HUES64 (cell line): ENCODE data around the gene RNF17.

ENCODE experiments used
- H3K27ac ChIP-seq: 2 replicates; pipeline ENCODE4 v1.7.0; 2013; ENCODE audit warnings: low read depth, low read length, inconsistent platforms
- H3K27me3 ChIP-seq: 2 replicates; pipeline ENCODE4 v1.6.1; 2013; ENCODE audit warnings: mild to moderate bottlenecking, low read length; ENCODE audit not compliant: insufficient read depth
- H3K36me3 ChIP-seq: 2 replicates; pipeline ENCODE4 v1.6.1; 2013; ENCODE audit warnings: mild to moderate bottlenecking, low read length; ENCODE audit not compliant: insufficient read depth
- H3K4me1 ChIP-seq: 2 replicates; pipeline ENCODE4 v1.6.1; 2013; ENCODE audit warnings: mild to moderate bottlenecking, low read length, moderate library complexity; ENCODE audit not compliant: insufficient read depth
- H3K4me3 ChIP-seq: 2 replicates; pipeline ENCODE4 v1.5.1; 2013; ENCODE audit warnings: mild to moderate bottlenecking, low read length, moderate library complexity
- H3K9ac ChIP-seq: 2 replicates; pipeline ENCODE4 v1.6.1; 2013; ENCODE audit warnings: mild to moderate bottlenecking, low read depth, low read length
- H3K9me3 ChIP-seq: 2 replicates; pipeline ENCODE4 v1.6.1; 2013; ENCODE audit warnings: low read depth, low read length; ENCODE audit not compliant: insufficient read depth
- WGBS: fragments of 150-250, 120-280 bp; methylation state at CpG from one replicate; pipeline ENCODE4 v1.1.7; 2013; ENCODE audit warnings: missing lambda C conversion rate; 5-methylcytosine and 5-hydroxymethylcytosine counted together

The RNF17 gene

DNA sequence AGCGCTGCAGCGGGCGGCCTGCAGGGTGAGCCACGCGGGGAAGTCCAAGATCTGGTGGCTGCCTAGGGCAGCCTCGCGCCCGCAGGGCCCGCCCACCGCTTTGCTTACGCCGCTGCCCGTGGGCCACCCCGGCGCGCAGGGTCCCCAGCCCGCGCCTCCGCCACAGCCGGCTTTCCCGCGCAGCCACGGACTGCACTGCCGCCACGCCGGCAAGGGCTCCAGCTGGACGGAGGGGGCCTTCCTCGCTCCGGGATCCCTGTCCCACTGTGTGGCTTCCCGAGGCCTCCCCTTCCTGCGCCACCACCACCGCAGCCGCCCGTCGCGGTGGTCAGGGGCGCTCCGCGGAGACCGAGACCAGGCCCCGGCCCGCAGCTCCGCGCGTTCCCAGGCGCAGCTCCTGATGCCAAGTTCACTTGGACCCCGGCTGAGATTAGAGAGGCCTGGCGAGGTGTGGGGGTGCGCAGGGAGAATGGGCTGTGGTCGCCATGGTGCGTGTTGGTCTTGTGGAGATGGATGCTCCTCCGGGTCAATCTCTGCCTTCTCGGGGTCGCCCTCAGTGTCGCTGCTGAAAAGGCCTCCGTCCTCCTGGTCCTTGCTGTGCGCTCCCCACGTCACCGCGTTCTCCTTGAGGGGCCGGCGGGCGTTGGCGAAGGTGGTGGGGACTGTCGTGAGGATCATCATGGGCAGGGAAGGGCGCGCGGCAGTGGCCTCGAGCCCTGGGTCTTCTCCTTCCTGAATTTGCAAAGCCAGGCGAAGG lies 17.9 kb upstream of the RNF17 start:
- H3K4me3 ChIP-seq = peak overlapping the region; percentile 46
- 7% methylated on average over 70 of the region's 70 CpGs for WGBS
- H3K9me3 ChIP-seq = no peaks in the 10 kb centered on the region
- H3K36me3 ChIP-seq = no peaks in the 10 kb centered on the region
- H3K27me3 ChIP-seq = peaks cover 85% of the 10 kb centered on the region
- H3K9ac ChIP-seq = peak overlapping the region; percentile 24; the same call in 1 of the 2 replicates
- peaks cover 7% of the 10 kb centered on the region; the same call in 1 of the 2 replicates for H3K4me1 ChIP-seq
- no peak overlapping the region for H3K27ac ChIP-seq

DNA sequence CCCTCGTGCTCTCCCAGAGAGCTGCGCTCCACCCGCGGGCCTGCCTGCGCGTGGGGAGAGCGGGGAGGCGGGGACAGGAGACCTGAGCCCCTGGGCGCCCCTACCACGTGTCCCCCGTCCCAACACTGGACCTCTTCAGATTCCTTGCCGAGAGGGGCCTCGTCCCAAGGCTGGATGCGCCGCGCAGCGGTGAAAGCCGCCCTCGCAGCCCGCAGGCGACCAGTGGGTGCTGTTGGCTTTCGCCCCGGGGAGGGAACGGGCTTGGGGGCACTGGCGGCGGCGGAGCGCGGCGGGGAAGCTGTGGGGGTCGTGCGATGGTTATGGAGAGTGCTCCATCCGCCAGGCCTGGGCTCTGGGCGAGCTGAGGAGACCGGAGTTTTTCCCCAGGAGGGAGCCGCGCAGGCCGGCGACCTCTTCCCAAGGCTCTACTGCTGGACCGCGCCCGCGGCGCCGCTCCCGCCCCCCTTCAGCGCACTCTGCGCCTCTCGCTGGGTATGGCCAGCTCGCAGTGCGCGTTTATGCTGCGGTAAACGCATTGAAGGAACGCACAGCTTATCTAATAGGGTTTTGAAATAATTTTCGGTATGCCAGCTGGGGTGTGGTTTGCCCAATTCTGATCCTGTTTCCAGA lies 17.2 kb upstream of the RNF17 start:
- Histone ChIP-seq H3K27ac (no peak overlapping the region), H3K4me3 (peak overlapping the region; percentile 46), H3K27me3 (peaks cover 85% of the 10 kb centered on the region), H3K9me3 (no peaks in the 10 kb centered on the region), H3K4me1 (peaks cover 7% of the 10 kb centered on the region; the same call in 1 of the 2 replicates), H3K9ac (peak overlapping the region; percentile 24; the same call in 1 of the 2 replicates), H3K36me3 (no peaks in the 10 kb centered on the region)
- under 1% methylated on average over 56 of the region's 56 CpGs for WGBS

DNA sequence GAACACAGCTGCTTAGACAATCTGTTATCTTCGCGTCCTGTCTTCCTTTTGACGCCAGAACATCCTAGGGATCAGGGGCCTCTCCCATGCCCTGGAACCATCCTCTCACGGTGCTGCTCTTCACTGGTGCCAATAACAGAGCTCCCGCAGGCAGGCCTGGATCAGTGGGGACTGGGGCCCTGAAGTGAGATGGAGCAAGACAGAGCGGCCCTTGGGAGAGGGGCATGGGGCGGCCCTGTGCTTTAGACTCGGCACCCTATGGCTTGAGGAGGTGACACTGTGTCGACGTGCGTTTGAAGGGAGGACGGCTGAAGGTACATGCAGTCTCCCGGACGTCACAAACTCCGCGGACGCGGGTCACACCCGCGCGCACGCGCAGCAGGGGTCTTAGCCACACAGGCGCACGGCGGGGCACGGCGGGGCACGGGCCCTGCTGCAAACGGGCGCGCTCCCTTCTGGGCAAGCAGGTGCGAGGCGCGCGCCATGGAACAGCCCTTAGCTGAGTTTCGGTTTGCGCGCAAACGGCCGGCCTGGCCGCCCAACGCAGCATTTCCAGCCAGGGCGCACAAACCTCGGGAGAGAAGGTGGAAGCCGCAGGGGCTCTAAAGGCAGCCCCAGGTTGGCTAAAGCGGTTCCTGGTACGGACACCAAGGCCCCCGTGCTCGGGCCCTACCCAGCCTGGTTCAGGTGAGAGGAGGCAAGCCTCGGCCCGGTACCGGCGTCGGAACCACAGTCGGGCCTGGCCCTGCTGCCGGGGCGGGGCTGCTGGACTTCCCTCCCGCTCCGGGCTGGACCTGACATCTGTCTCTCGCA lies 16.5 kb upstream of the RNF17 start:
- Histone ChIP-seq H3K27me3 (peaks cover 85% of the 10 kb centered on the region), H3K9ac (no peak overlapping the region), H3K4me3 (peak overlapping the region; percentile 46), H3K4me1 (peaks cover 4% of the 10 kb centered on the region; the same call in 1 of the 2 replicates), H3K9me3 (no peaks in the 10 kb centered on the region), H3K27ac (no peak overlapping the region), H3K36me3 (no peaks in the 10 kb centered on the region)
- 2% methylated on average over 61 of the region's 61 CpGs for whole genome bisulfite sequencing

DNA sequence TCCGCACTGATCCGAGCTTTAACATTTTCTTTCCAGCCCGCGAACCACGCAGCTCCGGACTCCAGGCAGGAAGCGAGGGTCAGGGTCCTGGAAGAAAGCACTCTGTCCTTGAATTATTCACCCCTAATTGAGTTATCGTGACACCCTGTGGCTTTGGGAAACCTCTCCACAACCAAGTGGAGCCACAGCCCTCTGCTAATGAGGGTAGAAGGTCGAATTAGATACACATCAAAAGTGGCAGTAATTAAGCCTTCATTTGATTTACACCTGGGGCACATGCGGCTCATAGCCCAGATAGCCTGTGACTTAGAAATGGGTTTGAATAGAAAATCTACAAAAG lies 15.9 kb upstream of the RNF17 start:
- Histone ChIP-seq H3K36me3 (no peaks in the 10 kb centered on the region), H3K27me3 (peaks cover 80% of the 10 kb centered on the region), H3K9ac (no peak overlapping the region), H3K9me3 (no peaks in the 10 kb centered on the region), H3K4me1 (peaks cover 4% of the 10 kb centered on the region; the same call in 1 of the 2 replicates), H3K4me3 (peak overlapping the region; percentile 46), H3K27ac (no peak overlapping the region)
- 10% methylated on average over 10 of the region's 10 CpGs for WGBS

DNA sequence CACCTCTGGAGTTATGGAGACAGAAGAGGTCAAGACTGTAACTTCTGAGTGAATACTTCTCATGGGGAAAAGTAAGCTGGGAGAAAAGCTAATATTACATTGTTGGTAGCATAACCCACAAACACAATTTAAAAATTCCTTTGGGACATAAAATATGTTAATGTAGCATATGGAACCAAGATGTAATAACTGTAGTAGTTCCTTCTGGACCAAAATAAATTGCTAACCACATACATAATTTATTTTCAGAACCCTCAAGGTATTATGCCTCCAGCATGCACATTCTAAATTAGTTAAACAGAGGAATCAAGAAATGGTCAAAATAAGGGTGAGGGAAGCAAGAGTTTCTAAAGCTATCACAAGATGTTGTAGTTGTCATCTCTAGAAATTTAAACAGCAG lies 4.8 kb upstream of the RNF17 start:
- no peak overlapping the region for H3K9ac ChIP-seq
- H3K4me3 ChIP-seq = no peak overlapping the region
- no peaks in the 10 kb centered on the region for H3K9me3 ChIP-seq
- H3K4me1 ChIP-seq = peaks cover 9% of the 10 kb centered on the region; the same call in 1 of the 2 replicates
- no peak overlapping the region for H3K27ac ChIP-seq
- no peaks in the 10 kb centered on the region for H3K27me3 ChIP-seq
- no peaks in the 10 kb centered on the region for H3K36me3 ChIP-seq

DNA sequence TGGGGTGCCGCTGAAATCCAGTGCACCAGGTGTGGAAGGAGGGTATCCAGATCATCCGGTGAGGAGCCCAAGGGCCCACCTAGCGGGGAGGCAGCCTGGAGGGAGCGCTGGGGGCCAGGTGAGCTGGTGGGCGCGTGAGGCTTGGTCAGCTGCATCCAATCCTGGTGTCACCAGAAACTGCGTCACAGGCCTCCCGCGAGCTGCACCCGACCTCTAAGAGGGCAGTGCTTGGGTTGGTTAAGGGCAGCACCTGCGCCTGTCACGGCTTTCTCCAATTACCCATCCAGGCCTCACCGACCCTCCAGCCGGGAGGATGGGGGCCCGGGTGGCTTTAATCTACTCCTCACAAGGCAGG lies 284 bp downstream of the RNF17 start:
- no peaks in the 10 kb centered on the region for H3K9me3 ChIP-seq
- H3K4me3 ChIP-seq = no peak overlapping the region
- peaks cover 9% of the 10 kb centered on the region; the same call in 1 of the 2 replicates for H3K4me1 ChIP-seq
- no peaks in the 10 kb centered on the region for H3K27me3 ChIP-seq
- H3K27ac ChIP-seq = no peak overlapping the region
- no peak overlapping the region for H3K9ac ChIP-seq
- no peaks in the 10 kb centered on the region for H3K36me3 ChIP-seq
- WGBS = 96% methylated on average over 15 of the region's 15 CpGs

DNA sequence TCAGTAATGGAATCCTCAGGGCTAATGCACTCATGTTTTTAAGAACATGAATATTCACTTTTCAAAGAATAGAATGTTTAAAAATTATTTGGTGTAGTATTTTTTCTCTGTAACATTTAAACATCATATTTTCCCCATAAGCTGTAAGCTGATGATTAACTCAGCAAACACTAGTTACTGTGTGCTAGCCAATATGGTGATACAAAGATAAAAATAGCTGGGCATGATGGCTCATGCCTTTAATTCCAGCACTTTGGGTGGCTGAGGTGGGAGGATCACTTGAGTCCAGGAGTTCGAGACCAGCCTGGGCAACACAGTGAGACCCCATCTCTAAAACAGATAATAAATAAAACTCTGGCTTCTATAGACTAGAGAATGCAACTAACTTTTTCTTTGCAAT lies 13.2 kb downstream of the RNF17 start:
- Histone ChIP-seq H3K36me3 (no peaks in the 10 kb centered on the region), H3K9me3 (no peaks in the 10 kb centered on the region)

DNA sequence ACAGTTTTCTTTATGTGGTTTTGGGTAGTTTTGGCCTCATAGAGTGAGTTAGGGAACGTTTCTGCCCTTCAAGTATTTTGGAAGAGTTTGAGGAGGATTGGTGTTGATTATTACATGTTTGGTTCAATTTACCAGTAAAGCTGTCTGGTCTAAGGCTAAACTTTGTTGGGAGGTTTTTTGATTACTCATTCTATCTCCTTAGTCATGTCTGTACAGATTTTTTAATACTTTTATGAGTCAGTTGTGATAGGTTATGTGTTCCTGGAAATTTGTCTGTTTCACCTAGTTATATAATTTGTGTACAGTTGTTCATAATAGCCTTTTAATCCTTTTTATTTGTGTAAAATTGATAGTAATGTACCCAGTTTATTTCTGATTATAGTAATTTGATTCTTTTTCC lies 20.4 kb downstream of the RNF17 start:
- Histone ChIP-seq H3K36me3 (no peaks in the 10 kb centered on the region), H3K4me1 (no peaks in the 10 kb centered on the region), H3K27ac (no peak overlapping the region), H3K9me3 (peaks cover 12% of the 10 kb centered on the region; the same call in 1 of the 2 replicates), H3K9ac (no peak overlapping the region), H3K4me3 (no peak overlapping the region), H3K27me3 (no peaks in the 10 kb centered on the region)
- 66% methylated on average over 1 of the region's 1 CpG for WGBS

More for the DNA sequence above, 13.2 kb downstream of the RNF17 start:
- no peak overlapping the region for H3K4me3 ChIP-seq
- H3K9ac ChIP-seq = no peak overlapping the region
- H3K27ac ChIP-seq = no peak overlapping the region
- 100% methylated on average over 1 of the region's 1 CpG for WGBS
- no peaks in the 10 kb centered on the region for H3K4me1 ChIP-seq
- H3K27me3 ChIP-seq = no peaks in the 10 kb centered on the region

DNA sequence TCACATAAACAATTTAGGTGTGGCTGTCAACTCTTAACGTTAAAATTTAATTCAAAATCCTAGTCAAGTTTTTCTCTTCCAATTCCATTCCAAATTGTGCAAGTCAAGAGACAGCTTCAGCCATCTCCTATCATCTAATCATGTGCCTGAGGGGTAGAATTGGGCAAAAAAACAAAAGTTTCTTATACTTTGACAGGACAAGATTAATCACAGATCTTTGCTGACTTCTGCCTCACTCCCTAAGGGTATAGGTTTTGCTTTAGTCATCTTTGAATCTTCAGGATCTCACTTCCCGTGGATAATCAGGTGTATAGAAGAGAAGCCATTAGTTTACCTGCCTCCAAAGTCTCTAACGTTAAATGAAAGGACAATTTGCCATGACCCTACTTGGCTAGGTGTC lies 24.6 kb downstream of the RNF17 start:
- Histone ChIP-seq H3K9me3 (0 out of 2 replicates have a peak, but pooled peaks cover 6% of the 10 kb centered on the region), H3K27ac (no peak overlapping the region), H3K9ac (no peak overlapping the region), H3K4me1 (no peaks in the 10 kb centered on the region), H3K27me3 (no peaks in the 10 kb centered on the region; the same call in 1 of the 2 replicates), H3K4me3 (no peak overlapping the region), H3K36me3 (no peaks in the 10 kb centered on the region)
- WGBS = 82% methylated on average over 3 of the region's 3 CpGs

DNA sequence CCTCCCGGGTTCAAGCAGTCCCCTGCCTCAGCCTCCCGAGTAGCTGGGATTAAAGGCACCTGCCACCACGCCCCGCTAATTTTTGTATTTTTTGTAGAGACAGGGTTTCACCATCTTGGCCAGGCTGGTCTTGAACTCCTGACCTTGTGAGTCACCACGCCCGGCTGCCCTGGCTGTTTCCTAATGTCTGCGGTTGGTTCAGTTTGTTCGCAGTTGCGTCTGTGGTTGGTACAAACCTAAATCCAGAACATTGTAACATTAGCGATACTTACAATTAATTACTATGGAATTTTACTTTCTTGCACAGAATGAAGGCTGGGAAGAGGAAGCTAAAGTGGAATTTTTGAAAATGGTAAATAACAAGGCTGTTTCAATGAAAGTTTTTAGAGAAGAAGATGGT lies 38.1 kb downstream of the RNF17 start:
- H3K9me3 ChIP-seq = no peaks in the 10 kb centered on the region
- no peak overlapping the region for H3K27ac ChIP-seq
- H3K4me3 ChIP-seq = no peak overlapping the region
- H3K36me3 ChIP-seq = no peaks in the 10 kb centered on the region
- no peaks in the 10 kb centered on the region for H3K27me3 ChIP-seq
- H3K4me1 ChIP-seq = no peaks in the 10 kb centered on the region
- H3K9ac ChIP-seq = no peak overlapping the region
- 83% methylated on average over 9 of the region's 10 CpGs for WGBS

GRCh38 chr13:24821207-24821606 lies 57.2 kb downstream of the RNF17 start:
- Histone ChIP-seq H3K4me3 (no peak overlapping the region), H3K4me1 (no peaks in the 10 kb centered on the region), H3K27me3 (no peaks in the 10 kb centered on the region), H3K27ac (no peak overlapping the region), H3K9me3 (no peaks in the 10 kb centered on the region), H3K36me3 (no peaks in the 10 kb centered on the region), H3K9ac (no peak overlapping the region)
- WGBS = 96% methylated on average over 1 of the region's 2 CpGs
